Stimulated activated CD8-positive, alpha-beta memory T cell treated with anti-CD3 and anti-CD28 coated beads, Interleukin-15, amount 100 ng/mL, for 1 hour (primary cell): ENCODE data around the gene ARHGEF6.

Experiments used
- DNase-seq: peaks from one replicate; pipeline ENCODE4 v3.0.0-alpha.2; 2020; ENCODE audit warnings: low read depth

ARHGEF6 gene

DNA sequence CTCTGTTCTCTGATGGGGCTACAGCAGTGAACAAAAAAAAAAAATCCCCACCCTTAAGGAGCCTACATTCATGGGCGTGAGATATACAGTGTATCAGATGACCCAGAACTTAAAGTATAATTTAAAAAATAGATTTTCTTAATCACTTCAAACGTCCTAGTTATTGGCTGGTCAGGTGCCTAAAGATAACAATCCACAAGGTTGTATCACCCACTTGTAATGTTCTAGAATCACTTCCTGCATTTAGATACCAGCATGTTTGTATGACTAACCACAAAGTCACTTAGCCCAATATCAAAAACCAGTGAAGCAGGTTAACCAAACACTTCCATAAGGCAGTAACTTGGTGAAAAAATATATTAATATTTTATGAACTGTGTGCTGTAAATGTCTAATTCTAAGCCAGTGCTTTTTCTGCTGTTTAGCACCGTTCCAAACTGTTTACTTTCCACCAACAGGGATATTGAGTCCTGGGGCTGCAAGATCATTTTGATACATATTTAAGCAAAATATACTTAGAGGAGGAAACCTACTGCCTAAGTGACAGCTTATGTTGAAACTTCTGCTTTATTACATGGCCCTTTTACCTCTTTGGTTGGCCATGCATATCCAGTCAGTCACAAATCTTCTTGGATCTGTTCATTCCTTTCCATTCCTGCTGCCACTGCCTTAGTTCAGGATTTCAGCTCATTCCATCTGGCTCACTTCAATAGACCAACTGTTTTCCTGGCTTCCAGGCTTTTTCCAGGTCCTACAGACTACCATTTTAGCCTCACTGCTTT is 89.5 kb downstream of the ARHGEF6 start:
- DNase-seq = no peak

DNA sequence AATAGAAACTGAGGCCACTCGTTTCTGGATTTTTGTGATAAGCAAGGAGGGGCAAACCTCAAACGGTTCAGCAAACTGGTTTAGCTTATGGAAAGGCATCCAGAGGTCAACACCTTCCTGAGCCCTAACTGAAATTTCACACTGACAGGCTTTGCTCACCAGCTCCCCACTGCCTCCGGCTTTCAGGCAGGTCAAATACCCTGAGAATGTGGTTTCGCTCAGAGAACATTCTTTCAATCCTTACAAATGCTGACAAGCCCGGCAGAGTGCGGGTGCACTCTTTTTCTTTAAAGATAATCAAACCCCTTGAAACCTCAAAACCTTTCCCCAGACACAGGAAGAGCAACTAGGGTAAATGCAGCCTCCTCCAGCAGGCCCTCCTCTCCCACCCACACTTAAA is 91.3 kb downstream of the ARHGEF6 start:
- DNase-seq = no peak

DNA sequence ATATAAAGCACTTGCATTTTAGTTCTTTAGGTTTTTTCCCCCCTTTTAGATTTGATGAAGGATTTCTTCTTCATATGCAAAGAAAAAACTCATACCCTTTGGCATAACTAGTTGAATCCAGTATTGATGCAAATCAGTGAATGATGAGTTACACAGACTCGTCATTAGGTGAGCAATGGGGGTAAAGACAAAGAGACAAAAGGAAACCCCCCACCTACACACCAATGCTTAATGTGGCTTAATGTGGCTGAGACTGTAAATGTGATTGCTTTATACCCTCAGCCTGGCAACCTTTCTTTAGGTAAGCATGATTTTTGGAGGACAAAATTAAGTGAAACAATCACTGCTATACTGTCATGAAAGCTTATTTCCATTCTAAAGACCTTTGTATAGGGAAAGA is 93.3 kb downstream of the ARHGEF6 start:
- DNase-seq = no peak

DNA sequence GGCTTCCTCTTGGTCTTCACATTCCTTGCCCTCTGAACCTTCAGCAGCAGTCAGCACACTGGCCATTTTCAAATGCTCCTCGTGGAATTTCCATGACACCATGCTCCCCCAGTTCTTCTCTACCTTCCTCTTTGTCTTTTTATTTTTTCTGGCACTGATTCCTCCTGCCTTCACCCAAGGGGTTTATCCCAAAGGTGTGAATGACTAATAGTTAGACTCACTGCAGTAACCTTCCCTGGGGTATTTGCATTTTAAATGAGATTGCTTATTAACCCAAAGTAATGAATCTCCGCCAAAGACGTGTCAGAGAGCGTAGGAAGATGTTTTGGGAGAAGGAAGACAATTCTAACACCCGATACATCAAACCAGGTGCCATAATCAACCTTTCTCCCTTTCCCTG is 96.6 kb downstream of the ARHGEF6 start:
- no peak for DNase-seq

DNA sequence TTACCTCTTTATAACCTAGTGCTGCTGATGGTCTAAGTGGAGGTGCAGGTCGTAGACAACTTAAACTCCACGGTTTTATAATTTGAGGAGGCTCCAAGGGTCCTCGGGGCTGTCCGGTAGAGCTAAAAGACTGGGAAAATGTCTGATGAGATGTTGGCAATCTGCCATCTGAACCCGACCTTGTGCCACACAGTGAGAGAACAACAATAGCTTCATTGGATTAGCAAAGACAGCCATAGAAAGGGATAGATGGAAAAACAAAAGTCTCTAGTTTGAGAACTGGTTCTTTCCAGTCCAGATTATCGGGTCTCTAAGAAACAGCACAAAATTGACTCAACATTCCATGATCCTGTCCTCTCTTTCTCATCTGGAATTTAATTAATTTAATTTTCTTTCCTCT is 101.2 kb downstream of the ARHGEF6 start:
- DNase-seq = no peak

DNA sequence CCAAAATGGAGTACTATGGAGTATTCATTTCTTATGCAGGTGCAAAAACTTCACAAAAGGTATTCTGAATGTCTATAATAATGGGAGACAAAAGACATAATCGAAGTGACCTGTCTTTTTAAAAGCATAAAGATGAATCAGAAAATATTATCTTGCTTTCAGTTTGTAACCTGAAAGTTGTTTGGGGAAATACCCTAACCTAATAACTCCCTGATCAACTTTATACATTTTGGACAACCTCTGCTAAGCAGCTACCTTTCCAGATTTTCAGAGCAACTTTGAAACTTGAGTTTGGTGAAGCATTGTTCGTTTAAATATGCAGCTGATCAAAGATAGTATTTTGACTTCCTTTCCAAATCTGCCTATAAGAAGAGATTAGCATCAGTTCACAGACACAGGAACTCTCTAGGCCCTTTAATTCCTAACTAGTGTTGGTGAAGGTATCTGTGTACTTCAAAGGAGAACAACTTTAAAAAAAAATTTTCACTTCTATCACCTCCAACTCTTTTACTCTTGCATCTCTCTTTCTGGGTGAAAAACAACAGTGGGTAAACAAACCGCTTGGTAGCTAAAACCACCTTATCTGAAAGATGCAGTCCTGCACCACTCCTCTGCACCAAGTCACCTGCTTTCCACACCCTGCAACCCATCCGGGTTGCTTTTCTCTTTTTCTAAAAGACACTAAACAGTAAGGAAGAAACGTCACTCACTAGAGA is 106.3 kb downstream of the ARHGEF6 start:
- DNase-seq = no peak

DNA sequence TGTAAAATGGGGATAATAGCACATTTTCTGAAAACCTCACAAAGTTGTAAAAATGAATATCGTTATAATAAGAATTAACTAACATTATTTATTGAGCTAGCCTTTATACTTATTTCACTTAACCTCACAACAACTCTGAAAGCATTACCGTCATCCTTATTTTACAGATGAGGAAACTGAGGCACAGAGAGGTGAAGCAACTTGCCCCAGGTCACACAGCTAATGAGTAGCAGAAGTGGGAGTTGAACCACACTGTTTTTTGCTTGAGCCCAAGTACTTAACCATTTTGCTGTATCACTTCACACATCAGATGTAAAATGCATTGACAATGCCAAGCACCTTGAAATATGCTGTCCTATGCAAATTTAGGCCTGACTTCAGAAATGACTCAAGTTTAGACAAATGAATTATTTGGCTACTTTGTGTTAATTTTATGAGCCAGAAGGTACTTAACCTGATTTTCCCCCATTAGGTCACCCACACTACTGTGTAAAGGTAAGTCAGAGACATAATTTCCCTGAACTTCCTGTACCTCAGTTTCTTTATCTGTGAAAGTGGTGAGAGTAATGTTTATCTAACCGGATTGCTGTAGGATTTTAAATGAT is 109.6 kb downstream of the ARHGEF6 start:
- DNase-seq = no peak

DNA sequence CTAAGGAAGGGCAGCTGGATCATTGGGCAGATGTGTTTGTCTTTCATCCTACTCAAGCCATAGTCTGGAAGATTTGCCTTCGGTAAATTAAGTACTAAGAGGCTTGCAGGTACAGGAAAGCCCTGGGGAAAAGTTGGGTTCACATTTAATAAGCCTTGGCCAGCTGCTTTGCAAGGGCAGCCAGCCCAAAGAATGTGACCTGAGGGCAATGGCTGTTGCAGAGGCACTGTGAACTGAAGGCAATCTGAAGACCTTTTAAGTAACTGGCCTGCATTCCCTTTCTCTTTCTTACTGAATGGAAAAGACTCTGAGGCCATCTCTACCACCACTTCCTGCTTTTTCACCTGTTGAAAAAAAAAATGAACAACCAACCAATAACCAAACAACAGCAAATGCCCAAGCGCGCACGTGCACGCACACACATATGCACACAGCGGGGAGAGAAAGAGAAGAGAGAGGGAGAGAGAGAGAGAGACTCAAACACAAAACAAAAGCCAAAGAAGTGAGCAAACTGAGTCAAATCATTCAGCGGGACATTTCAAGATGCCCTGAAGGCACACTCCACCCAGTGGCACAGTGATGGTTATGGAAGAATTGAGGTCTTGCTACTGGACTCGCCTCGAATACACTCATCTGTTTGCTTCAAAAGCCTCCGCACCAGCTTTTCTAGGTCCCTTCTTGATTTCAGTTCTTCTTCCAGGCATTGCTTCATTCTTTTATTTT is 113.1 kb downstream of the ARHGEF6 start:
- no peak for DNase-seq

DNA sequence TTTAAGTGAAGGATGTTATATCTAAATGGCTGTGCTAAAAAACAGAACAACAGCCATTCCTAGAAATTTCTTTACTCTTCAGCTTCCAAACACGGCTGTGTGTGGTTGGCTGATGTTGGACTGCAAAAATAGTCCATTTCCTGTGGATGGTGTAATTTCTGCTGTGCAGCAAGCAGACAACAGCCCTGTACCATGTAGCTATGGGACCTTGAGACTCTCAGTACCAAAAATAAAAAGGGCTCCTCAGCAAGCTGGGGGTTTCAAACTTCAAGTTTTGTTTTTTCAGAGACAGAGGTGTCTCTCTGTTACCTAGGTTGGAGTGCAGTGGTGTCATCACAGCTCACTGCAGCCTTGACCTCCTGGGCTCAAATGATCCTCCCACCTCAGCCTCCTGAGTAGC is 114.6 kb downstream of the ARHGEF6 start:
- DNase-seq = no peak

DNA sequence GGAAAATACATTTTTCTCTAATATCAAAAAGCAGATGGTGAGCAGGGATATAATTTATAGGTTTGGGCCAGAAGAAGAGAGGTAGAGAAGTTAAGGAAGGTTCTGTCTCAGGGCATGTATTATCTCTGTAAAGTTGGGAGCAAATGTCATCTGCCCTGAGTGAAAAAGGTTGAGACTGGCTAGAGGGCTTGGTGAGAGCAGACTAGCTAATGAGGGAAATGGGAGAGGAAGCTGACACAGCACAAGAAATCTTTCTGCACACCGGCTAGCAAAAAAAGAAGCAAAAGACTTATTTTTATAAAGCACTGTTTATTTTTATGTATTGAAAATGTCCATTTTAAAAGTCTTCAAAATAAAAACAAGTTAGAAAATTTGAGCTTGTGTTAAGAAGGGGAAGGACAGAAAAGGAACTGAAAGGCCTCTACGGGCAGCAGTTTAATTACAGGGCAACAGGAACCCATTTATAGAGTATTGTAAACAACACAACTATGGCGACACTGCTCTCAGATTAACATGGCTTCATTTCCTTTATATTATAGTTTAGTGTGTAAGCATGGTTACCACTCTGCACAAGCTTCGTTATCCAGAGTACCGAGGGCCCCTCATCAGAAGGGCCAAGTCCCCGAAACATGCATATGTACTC is 115.4 kb downstream of the ARHGEF6 start:
- DNase-seq = no peak

DNA sequence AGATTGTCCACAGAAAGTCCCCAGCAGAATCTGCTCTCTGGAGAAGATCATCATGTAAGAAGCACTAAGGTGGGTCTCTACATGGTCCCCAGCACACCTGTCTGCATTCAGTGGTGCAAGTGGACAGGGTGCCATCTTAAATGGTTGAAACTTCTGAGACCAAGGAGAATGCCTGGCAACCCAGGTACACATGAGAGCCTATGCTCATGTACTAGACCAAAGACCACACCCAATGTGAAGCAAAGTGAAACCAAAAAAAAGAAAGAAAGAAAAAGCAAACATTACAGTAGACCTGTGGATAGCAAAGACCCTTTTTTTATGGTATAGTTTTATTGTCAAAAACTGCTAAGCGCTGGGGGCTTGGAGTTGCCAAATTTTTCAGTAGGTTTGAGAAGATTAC is 117.8 kb downstream of the ARHGEF6 start:
- DNase-seq = no peak

DNA sequence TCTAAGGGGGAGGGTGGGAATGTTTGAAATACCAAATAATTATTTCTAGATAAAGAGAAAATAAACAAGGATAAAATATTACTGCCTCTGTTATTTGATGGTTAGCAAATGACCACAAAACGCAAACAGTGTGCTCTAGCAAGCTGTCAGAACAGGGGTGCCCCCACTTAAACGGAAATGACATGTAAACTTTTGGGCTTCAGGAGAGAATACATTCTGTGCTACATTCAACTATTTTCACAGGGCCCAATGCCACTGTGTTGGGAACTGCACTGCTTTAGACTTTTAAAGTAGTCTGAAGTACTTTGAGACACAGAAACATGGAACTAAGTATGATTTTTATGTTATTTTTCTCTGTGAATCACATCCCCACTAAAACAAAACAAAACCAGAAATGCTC is 118.6 kb downstream of the ARHGEF6 start:
- DNase-seq = no peak

DNA sequence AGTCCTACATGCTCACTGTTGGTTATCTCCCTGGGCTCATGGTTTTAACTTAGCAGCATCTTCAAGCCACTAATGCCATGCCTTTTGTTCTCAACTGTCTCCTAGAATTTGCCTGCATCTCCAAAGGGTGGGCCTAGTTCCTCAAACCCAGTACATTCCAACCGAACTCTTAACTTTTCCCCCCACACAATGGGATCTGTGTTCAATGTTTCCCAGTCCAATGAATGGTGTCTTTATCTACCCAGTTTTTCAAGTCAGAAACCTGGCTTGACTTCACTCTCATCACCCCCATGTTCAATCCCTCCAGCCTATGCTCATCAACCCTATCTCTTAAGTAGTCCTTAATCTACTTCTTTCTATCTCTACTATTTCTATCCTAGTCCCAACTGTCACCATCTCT is 119.8 kb downstream of the ARHGEF6 start:
- DNase-seq = no peak

DNA sequence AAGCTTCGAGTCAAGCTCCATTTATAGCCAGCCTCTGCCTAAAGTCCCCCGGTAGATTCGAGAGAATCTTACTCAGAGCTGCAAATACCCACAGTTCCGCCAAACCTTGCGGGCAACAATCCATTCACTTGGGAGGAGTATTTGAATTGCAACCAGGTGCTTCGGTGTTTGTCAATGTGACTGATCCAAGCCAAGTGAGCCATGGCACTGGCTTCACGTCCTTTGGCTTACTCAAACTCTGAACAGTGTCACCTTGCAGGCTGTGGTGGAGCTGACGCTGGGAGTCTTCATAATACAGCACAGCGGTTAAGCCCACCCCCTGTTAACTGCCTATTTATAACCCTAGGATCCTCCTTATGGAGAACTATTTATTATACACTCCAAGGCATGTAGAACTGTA is 121.6 kb downstream of the ARHGEF6 start:
- no peak for DNase-seq

DNA sequence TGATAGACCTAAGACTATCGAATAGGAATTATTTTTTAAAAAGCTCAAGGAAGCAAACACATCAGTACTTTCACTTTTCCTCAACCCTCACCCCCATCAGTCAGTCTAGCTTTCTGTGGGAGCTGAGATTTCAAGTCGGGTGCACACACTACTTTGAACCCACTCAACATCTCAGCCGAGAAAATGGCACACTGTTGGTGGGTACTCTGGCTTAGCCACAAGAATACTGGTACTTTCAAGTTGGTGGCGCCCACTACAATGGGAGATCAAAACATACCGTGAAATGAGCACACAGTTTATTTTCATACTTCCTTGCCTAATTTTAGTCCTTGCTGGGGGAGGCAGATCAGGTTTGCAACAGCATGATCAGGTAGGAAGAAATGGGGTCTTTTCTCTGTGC is 122.6 kb downstream of the ARHGEF6 start:
- no peak for DNase-seq

DNA sequence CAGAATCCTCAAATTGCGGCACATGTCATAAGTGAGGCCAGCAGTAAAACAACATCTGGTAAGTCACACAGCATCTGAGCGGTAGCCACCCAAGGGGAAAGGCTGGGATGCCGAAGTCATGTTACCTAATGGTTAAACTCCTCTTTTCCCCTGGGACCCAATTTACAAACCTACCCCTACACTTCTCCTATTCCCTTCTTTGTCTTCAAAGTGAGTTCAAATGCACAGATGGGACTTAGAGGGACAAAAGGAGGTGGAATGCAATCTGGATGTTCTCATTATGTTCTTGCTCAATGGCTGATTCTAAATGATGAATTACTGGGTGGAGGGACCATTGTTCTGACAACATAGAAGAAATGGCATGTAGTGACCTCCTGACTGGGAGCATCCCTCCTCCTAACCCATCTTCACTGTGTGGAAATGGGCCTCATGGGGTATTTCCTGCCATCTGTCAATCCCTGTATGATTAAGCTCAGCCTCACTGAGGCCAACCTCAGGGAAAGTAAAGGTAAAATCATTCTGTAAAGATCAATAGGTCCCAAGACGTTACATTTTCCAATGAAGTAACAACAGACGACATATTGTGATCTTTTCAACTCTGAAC is 124.3 kb downstream of the ARHGEF6 start:
- no peak for DNase-seq

DNA sequence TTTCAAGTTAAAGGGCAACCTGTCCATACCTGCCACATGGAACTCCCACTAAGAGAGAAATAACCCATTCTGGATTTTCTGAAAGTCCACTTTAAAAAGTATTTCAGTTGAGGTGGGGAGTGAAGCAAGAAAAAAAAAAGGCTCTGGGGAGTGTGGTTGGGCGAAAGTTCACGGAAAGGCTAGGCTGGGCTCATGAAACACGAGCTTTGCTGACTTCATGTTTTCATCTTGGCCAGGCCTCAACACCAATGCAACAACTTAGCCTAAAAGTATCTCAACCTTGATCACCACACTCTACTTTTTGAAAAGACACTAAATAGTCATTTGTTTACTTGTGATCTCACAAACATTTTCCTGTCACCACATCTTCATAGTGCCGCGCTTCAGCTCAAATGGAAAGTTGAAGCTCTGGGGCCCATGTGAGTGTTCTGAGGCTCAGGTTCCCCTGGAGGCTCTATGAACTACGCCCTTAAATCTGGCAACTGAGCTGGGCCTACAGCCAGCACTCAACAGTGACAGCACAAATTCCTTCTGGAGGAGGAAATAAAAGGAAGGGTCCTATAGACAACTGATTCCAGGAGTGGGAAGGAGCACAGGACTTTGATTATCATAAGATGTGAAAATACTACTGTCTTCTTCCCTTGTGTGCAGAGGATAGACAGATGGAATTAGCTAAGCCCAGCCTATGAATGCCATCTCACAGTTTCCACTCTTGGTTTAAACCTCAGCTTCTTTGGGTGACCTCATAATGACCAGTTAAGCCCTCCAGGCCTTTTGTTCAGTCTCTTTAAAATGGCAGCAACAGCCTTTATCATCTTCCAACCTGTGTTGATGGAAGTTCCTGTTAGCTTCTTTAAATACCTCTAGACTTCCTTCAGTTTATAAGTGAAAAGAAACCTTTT is 127.7 kb downstream of the ARHGEF6 start:
- DNase-seq = no peak

DNA sequence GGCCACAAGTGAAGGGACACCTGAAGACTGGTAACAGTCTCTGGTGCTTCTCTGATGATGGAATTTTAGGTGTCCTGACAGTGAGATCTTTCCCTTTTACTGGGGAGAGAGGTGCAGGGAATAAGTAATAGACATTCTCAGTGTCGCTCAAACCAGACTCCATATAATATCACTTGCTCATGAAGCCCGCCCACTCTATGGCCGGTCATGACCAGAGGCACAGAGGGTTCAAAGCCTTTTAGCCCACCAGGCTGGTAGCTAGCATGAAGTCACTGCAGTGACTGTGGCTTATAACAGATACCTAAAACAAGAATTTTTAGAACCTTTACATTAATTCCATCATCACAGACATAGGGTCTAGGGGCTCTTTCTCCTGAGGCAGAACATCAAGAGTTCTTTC is 129.9 kb downstream of the ARHGEF6 start:
- no peak for DNase-seq

DNA sequence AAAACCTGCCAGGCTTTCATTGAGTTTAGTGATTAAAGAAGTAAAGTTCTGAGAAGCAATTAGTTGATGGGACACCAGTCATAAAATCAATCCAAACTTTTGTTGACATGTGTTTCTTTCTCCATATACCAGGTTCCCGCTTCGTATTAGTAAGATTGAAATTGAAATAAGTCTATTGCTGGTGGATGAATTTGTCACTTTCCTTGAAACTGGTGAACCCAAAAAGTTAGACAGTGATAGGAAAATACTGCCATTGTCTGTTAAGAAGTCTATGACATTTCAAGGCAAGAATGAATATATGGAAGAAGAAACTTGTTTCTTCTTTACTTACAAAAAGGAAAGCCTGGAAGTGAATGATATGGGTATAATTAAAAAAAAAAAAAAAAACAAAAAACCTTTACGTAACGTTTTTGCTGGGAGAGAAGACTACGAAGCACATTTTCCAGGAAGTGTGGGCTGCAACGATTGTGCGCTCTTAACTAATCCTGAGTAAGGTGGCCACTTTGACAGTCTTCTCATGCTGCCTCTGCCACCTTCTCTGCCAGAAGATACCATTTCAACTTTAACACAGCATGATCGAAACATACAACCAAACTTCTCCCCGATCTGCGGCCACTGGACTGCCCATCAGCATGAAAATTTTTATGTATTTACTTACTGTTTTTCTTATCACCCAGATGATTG is 132.9 kb downstream of the ARHGEF6 start, which contains the start of gene CD40LG:
Gene CD40LG, plus strand, starts transcription at position 482 of the 684 bp plus-strand sequence. Its CDS starts 91 bp downstream, at position 573.
- DNase-seq = no peak
